HG02970 (cell line): ENCODE data around the gene LMNA.

ENCODE experiments used
- ATAC-seq: cut with Tn5 transposase; IDR thresholded peaks from one replicate; pipeline ENCODE4 v1.9.1; 2021; ENCODE audit warnings: mild to moderate bottlenecking, moderate library complexity, moderate number of reproducible peaks; ENCODE audit not compliant: unreplicated experiment, low FRiP score

The LMNA gene

GRCh38 chr1:156135930-156136871, 21.7 kb downstream of the LMNA start:
- ATAC-seq, result no peak

GRCh38 chr1:156136970-156137483, 22.5 kb downstream of the LMNA start:
- no peak for ATAC-seq

GRCh38 chr1:156138458-156138867, 24.0 kb downstream of the LMNA start:
- no peak for ATAC-seq

- ATAC-seq, result no peak
These were observed 26.6 kb downstream of the LMNA start for GRCh38 chr1:156140879-156141707.

GRCh38 chr1:156143765-156144489, 29.4 kb downstream of the LMNA start:
- ATAC-seq, result no peak

- no peak for ATAC-seq
These were observed 30.2 kb downstream of the LMNA start for GRCh38 chr1:156144742-156145141.

GRCh38 chr1:156145650-156146019, 31.1 kb downstream of the LMNA start:
- ATAC-seq, result no peak

GRCh38 chr1:156146020-156146768, 31.7 kb downstream of the LMNA start:
- no peak for ATAC-seq

- no peak for ATAC-seq
These were observed 32.4 kb downstream of the LMNA start for GRCh38 chr1:156146769-156147405.

GRCh38 chr1:156148216-156148615, 33.7 kb downstream of the LMNA start:
- no peak for ATAC-seq

- ATAC-seq, result no peak
These were observed 35.1 kb downstream of the LMNA start for GRCh38 chr1:156149374-156150332.

- ATAC-seq, result no peak
These were observed 36.0 kb downstream of the LMNA start for GRCh38 chr1:156150333-156151011.

GRCh38 chr1:156151093-156151688, 36.7 kb downstream of the LMNA start:
- no peak for ATAC-seq

GRCh38 chr1:156152628-156153027, 38.1 kb downstream of the LMNA start:
- ATAC-seq, result no peak

GRCh38 chr1:156153362-156153761, 38.9 kb downstream of the LMNA start, which contains the start of gene SEMA4A:
Gene SEMA4A (plus strand): TSS chr1:156153585. CDS start chr1:156154579, 994 bp downstream.
- no peak for ATAC-seq

GRCh38 chr1:156154317-156154749, 39.8 kb downstream of the LMNA start:
- no peak for ATAC-seq
